Activated CD8-positive, alpha-beta T cell treated with anti-CD3 and anti-CD28 coated beads, Interleukin-2, amount 10 ng/mL, durations not matched to agents 7 days and 5 days (primary cell): ENCODE data around the gene TOMM5. TPM values are rescaled to one million over a fixed set of nuclear protein-coding genes. Genes with fewer than 3 reads are reported as not detected.

Source experiments
- ATAC-seq: fragments of 150-1000 bp; cut with Tn5 transposase; one replicate; pipeline ENCODE4 v1.10.0; 2021; ENCODE audit warnings: moderate library complexity
- CTCF ChIA-PET: fragments of 350-600 bp; sonication (Branson Sonifier 250); formaldehyde crosslinking; loops from one replicate; lab custom pipeline; 2021; ENCODE audit warnings: antibody characterized with exemption; lab: Charles Lee
- POLR2A ChIA-PET: fragments of 350-600 bp; sonication (Branson Sonifier 250); formaldehyde crosslinking; loops from one replicate; lab custom pipeline; 2021; ENCODE audit warnings: antibody characterized with exemption; lab: Charles Lee
- DNase-seq: peaks from one replicate; pipeline ENCODE4 v3.0.0-alpha.2; 2020
- H3K27ac Mint-ChIP-seq: one replicate; pipeline ENCODE4 v1.8.0; 2021; ENCODE audit warnings: mild to moderate bottlenecking, mixed read lengths
- H3K27me3 Mint-ChIP-seq: one replicate; pipeline ENCODE4 v1.8.0; 2021; ENCODE audit warnings: low read depth, mixed read lengths
- H3K36me3 Mint-ChIP-seq: one replicate; pipeline ENCODE4 v1.8.0; 2021; ENCODE audit warnings: low read depth, mixed read lengths
- H3K4me1 Mint-ChIP-seq: one replicate; pipeline ENCODE4 v1.8.0; 2021; ENCODE audit warnings: low read depth, mixed read lengths
- H3K4me3 Mint-ChIP-seq: one replicate; pipeline ENCODE4 v1.8.0; 2021; ENCODE audit warnings: mild to moderate bottlenecking, mixed read lengths
- H3K9me3 Mint-ChIP-seq: one replicate; pipeline ENCODE4 v1.8.0; 2022; ENCODE audit warnings: mixed read lengths; ENCODE audit not compliant: insufficient read depth
- total RNA-seq, 2 experiments: library from RNA; stranded (reverse); gene quantifications; one replicate each; pipeline ENCODE4 v1.2.3, GENCODE V29; 2021

TOMM5 gene
- 100 to 1,000 TPM; 110 to 112 TPM for total RNA-seq

GRCh38 chr9:37592108-37592951 lies at the start of gene TOMM5:
Gene TOMM5 (minus strand): TSS chr9:37592597. CDS start chr9:37592532, 65 bp downstream.
- Mint-ChIP-seq H3K4me3 (peak within 1 kb of the TSS; percentile 90), H3K27me3 (peaks cover 18% of the 10 kb centered on the region), H3K4me1 (peaks cover 31% of the 10 kb centered on the region), H3K27ac (peak within 1 kb of the TSS; percentile 96), H3K9me3 (no peaks in the 10 kb centered on the region), H3K36me3 (peaks cover 30% of the 10 kb centered on the region)
- DNase-seq = peak; percentile 95
- POLR2A ChIA-PET = interaction anchor here (0.6 to 2.3 kb wide), 14 partner anchors 9 to 1414 kb away, joined by 3 to 22 read pairs (median 4); partner anchors contain the start of genes DCAF10, EXOSC3, FBXO10 and POLR1E
- peak; percentile 98 for ATAC-seq
- CTCF ChIA-PET = interaction anchor here (0.6 to 6.2 kb wide), 9 partner anchors 8 to 312 kb away, joined by 3 to 47 read pairs (median 4); partner anchors contain the start of genes FBXO10 and POLR1E

- Mint-ChIP-seq H3K4me3 (no peak overlapping the region), H3K36me3 (no peaks in the 10 kb centered on the region)
- POLR2A ChIA-PET = no interaction called here
These were observed 48.9 kb upstream of the TOMM5 start for GRCh38 chr9:37641331-37641730.

GRCh38 chr9:37640246-37640645 lies 47.8 kb upstream of the TOMM5 start:
- Mint-ChIP-seq H3K4me3 (no peak overlapping the region), H3K27me3 (peaks cover 30% of the 10 kb centered on the region), H3K27ac (no peak overlapping the region), H3K36me3 (no peaks in the 10 kb centered on the region), H3K4me1 (no peaks in the 10 kb centered on the region), H3K9me3 (no peaks in the 10 kb centered on the region)
- CTCF ChIA-PET = no interaction called here
- POLR2A ChIA-PET = no interaction called here
- DNase-seq = no peak
- no peak for ATAC-seq

More at GRCh38 chr9:37641331-37641730, 48.9 kb upstream of the TOMM5 start:
- Mint-ChIP-seq H3K9me3 (no peaks in the 10 kb centered on the region), H3K27ac (no peak overlapping the region), H3K27me3 (peaks cover 32% of the 10 kb centered on the region), H3K4me1 (no peaks in the 10 kb centered on the region)
- no peak for ATAC-seq
- CTCF ChIA-PET = no interaction called here
- DNase-seq = no peak

GRCh38 chr9:37639841-37640240 lies 47.4 kb upstream of the TOMM5 start:
- no peak overlapping the region for H3K4me3 Mint-ChIP-seq
- DNase-seq (no peak), ATAC-seq (no peak)
- H3K36me3 Mint-ChIP-seq = no peaks in the 10 kb centered on the region
- CTCF ChIA-PET = no interaction called here
- H3K9me3 Mint-ChIP-seq = no peaks in the 10 kb centered on the region
- H3K27ac Mint-ChIP-seq = no peak overlapping the region
- H3K27me3 Mint-ChIP-seq = peaks cover 27% of the 10 kb centered on the region
- POLR2A ChIA-PET = interaction anchor here (0.6 kb wide), 1 partner anchor 159 kb away, joined by 4 read pairs; no protein-coding TSS in a partner anchor
- no peaks in the 10 kb centered on the region for H3K4me1 Mint-ChIP-seq

GRCh38 chr9:37639109-37639762 lies 46.8 kb upstream of the TOMM5 start:
- H3K27me3 Mint-ChIP-seq = peaks cover 26% of the 10 kb centered on the region
- CTCF ChIA-PET = no interaction called here
- H3K27ac Mint-ChIP-seq = no peak overlapping the region
- H3K36me3 Mint-ChIP-seq = no peaks in the 10 kb centered on the region
- POLR2A ChIA-PET = interaction anchor here (0.6 kb wide), 1 partner anchor 159 kb away, joined by 4 read pairs; no protein-coding TSS in a partner anchor
- H3K9me3 Mint-ChIP-seq = no peaks in the 10 kb centered on the region
- no peaks in the 10 kb centered on the region for H3K4me1 Mint-ChIP-seq
- DNase-seq (no peak), ATAC-seq (no peak)
- H3K4me3 Mint-ChIP-seq = no peak overlapping the region

GRCh38 chr9:37636511-37637448 lies 44.4 kb upstream of the TOMM5 start:
- Mint-ChIP-seq H3K27ac (no peak overlapping the region), H3K4me1 (no peaks in the 10 kb centered on the region), H3K27me3 (peaks cover 19% of the 10 kb centered on the region), H3K36me3 (no peaks in the 10 kb centered on the region), H3K9me3 (no peaks in the 10 kb centered on the region), H3K4me3 (no peak overlapping the region)
- POLR2A ChIA-PET = no interaction called here
- DNase-seq = no peak
- no peak for ATAC-seq
- CTCF ChIA-PET = no interaction called here

GRCh38 chr9:37635808-37636207 lies 43.4 kb upstream of the TOMM5 start:
- DNase-seq = no peak
- Mint-ChIP-seq H3K27ac (no peak overlapping the region), H3K4me1 (no peaks in the 10 kb centered on the region), H3K4me3 (no peak overlapping the region), H3K9me3 (no peaks in the 10 kb centered on the region), H3K27me3 (peaks cover 15% of the 10 kb centered on the region), H3K36me3 (no peaks in the 10 kb centered on the region)
- ChIA-PET POLR2A (no interaction called here), CTCF (no interaction called here)
- ATAC-seq = no peak

- H3K4me3 Mint-ChIP-seq = no peak overlapping the region
- no peaks in the 10 kb centered on the region for H3K36me3 Mint-ChIP-seq
- no peak for DNase-seq
- no peak for ATAC-seq
- POLR2A ChIA-PET = no interaction called here
- CTCF ChIA-PET = no interaction called here
- no peak overlapping the region for H3K27ac Mint-ChIP-seq
- H3K9me3 Mint-ChIP-seq = no peaks in the 10 kb centered on the region
- no peaks in the 10 kb centered on the region for H3K4me1 Mint-ChIP-seq
- H3K27me3 Mint-ChIP-seq = peaks cover 7% of the 10 kb centered on the region
These were observed 40.1 kb upstream of the TOMM5 start for GRCh38 chr9:37632479-37632878.

- DNase-seq (no peak), ATAC-seq (no peak)
- ChIA-PET CTCF (interaction anchor here (1.2 kb wide), 1 partner anchor 33 kb away, joined by 3 read pairs; no protein-coding TSS in a partner anchor), POLR2A (no interaction called here)
- peaks cover 14% of the 10 kb centered on the region for H3K27me3 Mint-ChIP-seq
- H3K36me3 Mint-ChIP-seq = no peaks in the 10 kb centered on the region
- H3K4me3 Mint-ChIP-seq = no peak overlapping the region
- H3K27ac Mint-ChIP-seq = no peak overlapping the region
- H3K4me1 Mint-ChIP-seq = no peaks in the 10 kb centered on the region
- no peaks in the 10 kb centered on the region for H3K9me3 Mint-ChIP-seq
These were observed 34.4 kb upstream of the TOMM5 start for GRCh38 chr9:37626708-37627292.

GRCh38 chr9:37625758-37626147 lies 33.4 kb upstream of the TOMM5 start:
- no peaks in the 10 kb centered on the region for H3K9me3 Mint-ChIP-seq
- ChIA-PET CTCF (interaction anchor here (1.2 kb wide), 1 partner anchor 32 kb away, joined by 3 read pairs; no protein-coding TSS in a partner anchor), POLR2A (no interaction called here)
- H3K4me1 Mint-ChIP-seq = no peaks in the 10 kb centered on the region
- peaks cover 12% of the 10 kb centered on the region for H3K27me3 Mint-ChIP-seq
- DNase-seq (no peak), ATAC-seq (no peak)
- no peak overlapping the region for H3K27ac Mint-ChIP-seq
- H3K36me3 Mint-ChIP-seq = no peaks in the 10 kb centered on the region
- H3K4me3 Mint-ChIP-seq = no peak overlapping the region
